IMR-90 (cell line): ENCODE measurements around the gene SHISA6. TPM values are rescaled to one million over a fixed set of nuclear protein-coding genes. Genes with fewer than 3 reads are reported as not detected.

ENCODE experiments used
- ATAC-seq: fragments of 200-7000 bp; cut with Tn5 transposase; 2 replicates; pipeline ENCODE4 v1.9.1; 2020; ENCODE audit warnings: low read depth, mild to moderate bottlenecking, moderate library complexity
- BruUV-seq: library from RNA; stranded (reverse); fragments of 400-500 nt; replicated peaks from 2 replicates; lab custom pipeline; 2021; lab: Mats Ljungman, UMichigan
- CTCF ChIA-PET: fragments of 300-600 bp; formaldehyde crosslinking; extraction: SDS; loops from one replicate; lab custom pipeline; 2021; ENCODE audit warnings: antibody characterized with exemption; lab: Yijun Ruan, JAX
- POLR2A ChIA-PET: fragments of 300-600 bp; sonication (Branson Sonifier 250); formaldehyde crosslinking; loops from one replicate; lab custom pipeline; 2022; ENCODE audit warnings: antibody characterized with exemption; ENCODE audit not compliant: unreplicated experiment; lab: Charles Lee
- DNase-seq: peaks from one replicate; pipeline ENCODE4 v3.0.0; 2013
- H2AFZ ChIP-seq: replicated peaks from 2 replicates; pipeline ENCODE3; 2013; ENCODE audit warnings: low read length, mild to moderate bottlenecking; ENCODE audit not compliant: poor library complexity
- H2AK5ac ChIP-seq: 2 replicates; pipeline ENCODE4 v1.6.1; 2013; ENCODE audit warnings: low read depth, low read length, inconsistent platforms
- H2AK9ac ChIP-seq: replicated peaks from 2 replicates; pipeline ENCODE3; 2013; ENCODE audit warnings: mild to moderate bottlenecking, low read depth, low read length, moderate library complexity; ENCODE audit not compliant: poor library complexity
- H2BK120ac ChIP-seq: 2 replicates; pipeline ENCODE4 v1.6.1; 2013; ENCODE audit warnings: low read depth, low read length, inconsistent platforms
- H2BK15ac ChIP-seq: 3 replicates; pipeline ENCODE4 v1.6.1; 2013; ENCODE audit warnings: low read depth, low read length, inconsistent platforms
- H2BK20ac ChIP-seq: 2 replicates; pipeline ENCODE4 v1.6.1; 2013; ENCODE audit warnings: low read depth, mild to moderate bottlenecking, inconsistent platforms, low read length, moderate library complexity
- H2BK5ac ChIP-seq: 2 replicates; pipeline ENCODE4 v1.6.1; 2013; ENCODE audit warnings: mild to moderate bottlenecking, low read depth, low read length, inconsistent platforms; ENCODE audit not compliant: poor library complexity, severe bottlenecking
- H3K14ac ChIP-seq: replicated peaks from 2 replicates; pipeline ENCODE4 v1.6.1; 2013; ENCODE audit warnings: low read depth, low read length, inconsistent platforms
- H3K18ac ChIP-seq: 2 replicates; pipeline ENCODE4 v1.6.1; 2013; ENCODE audit warnings: low read depth, low read length, control low read depth
- H3K23ac ChIP-seq: 2 replicates; pipeline ENCODE4 v1.6.1; 2013; ENCODE audit warnings: low read depth, low read length, inconsistent platforms
- H3K27ac ChIP-seq: 2 replicates; pipeline ENCODE4 v1.5.1; 2013; ENCODE audit warnings: mild to moderate bottlenecking, control low read depth, low read length; ENCODE audit not compliant: insufficient read depth
- H3K27me3 ChIP-seq: 2 replicates; pipeline ENCODE4 v1.6.1; 2013; ENCODE audit warnings: low read length; ENCODE audit not compliant: control insufficient read depth, insufficient read depth
- H3K36me3 ChIP-seq: 2 replicates; pipeline ENCODE4 v1.6.1; 2013; ENCODE audit warnings: low read length, mixed read lengths; ENCODE audit not compliant: control insufficient read depth, insufficient read depth
- H3K4ac ChIP-seq: 2 replicates; pipeline ENCODE4 v1.6.1; 2013; ENCODE audit warnings: low read depth, low read length, inconsistent platforms
- H3K4me1 ChIP-seq: 2 replicates; pipeline ENCODE4 v1.6.1; 2013; ENCODE audit warnings: low read length, mixed read lengths; ENCODE audit not compliant: control insufficient read depth, insufficient read depth
- H3K4me2 ChIP-seq: 2 replicates; pipeline ENCODE4 v1.6.1; 2013; ENCODE audit warnings: low read depth, mild to moderate bottlenecking, control low read depth, low read length, moderate library complexity
- H3K4me3 ChIP-seq: 2 replicates; pipeline ENCODE4 v1.5.1; 2013; ENCODE audit warnings: low read depth, mild to moderate bottlenecking, control low read depth, low read length, moderate library complexity; ENCODE audit not compliant: insufficient read depth
- H3K56ac ChIP-seq: 2 replicates; pipeline ENCODE4 v1.6.1; 2013; ENCODE audit warnings: low read length, inconsistent platforms; ENCODE audit not compliant: insufficient read depth; ENCODE audit errors: extremely low read depth
- H3K79me1 ChIP-seq, 2 experiments: 2 replicates each; pipeline ENCODE4 v1.6.1; 2013; ENCODE audit warnings: low read length in 2 of 2, inconsistent platforms in 1 of 2, low read depth in 1 of 2
- H3K9ac ChIP-seq: 2 replicates; pipeline ENCODE4 v1.6.1; 2013; ENCODE audit warnings: low read depth, low read length, control low read depth
- H3K9me1 ChIP-seq: 2 replicates; pipeline ENCODE4 v1.6.1; 2013; ENCODE audit warnings: low read length, inconsistent platforms; ENCODE audit not compliant: insufficient read depth
- H3K9me3 ChIP-seq: 2 replicates; pipeline ENCODE4 v1.6.1; 2013; ENCODE audit warnings: low read length; ENCODE audit not compliant: control insufficient read depth, insufficient read depth
- H4K20me1 ChIP-seq: 2 replicates; pipeline ENCODE4 v1.6.1; 2013; ENCODE audit warnings: low read length, inconsistent platforms; ENCODE audit not compliant: insufficient read depth
- H4K5ac ChIP-seq: 2 replicates; pipeline ENCODE4 v1.6.1; 2013; ENCODE audit warnings: mild to moderate bottlenecking, low read depth, low read length, control low read depth
- H4K8ac ChIP-seq, 2 experiments: 2 replicates each; pipeline ENCODE4 v1.6.1; 2013; ENCODE audit warnings: low read depth in 2 of 2, low read length in 2 of 2, control low read depth in 1 of 2, inconsistent platforms in 1 of 2
- H4K91ac ChIP-seq: 2 replicates; pipeline ENCODE4 v1.6.1; 2013; ENCODE audit warnings: low read depth, low read length, inconsistent platforms; ENCODE audit not compliant: insufficient read depth
- BHLHE40 ChIP-seq: fragments of 150-350 bp; IDR thresholded peaks from 2 replicates; pipeline ENCODE4 v1.6.1; 2016; ENCODE audit warnings: mild to moderate bottlenecking, low read depth, low read length
- CHD1 ChIP-seq: IDR thresholded peaks from 2 replicates; pipeline ENCODE4 v1.6.1; 2012; ENCODE audit warnings: low read depth, low read length, improper control_type of control experiment
- FOS ChIP-seq: fragments of 150-350 bp; IDR thresholded peaks from 2 replicates; pipeline ENCODE4 v1.6.1; 2016; ENCODE audit warnings: low read depth, low read length
- MAFK ChIP-seq: IDR thresholded peaks from 2 replicates; pipeline ENCODE4 v1.6.1; 2012; ENCODE audit warnings: low read depth, low read length, improper control_type of control experiment
- MXI1 ChIP-seq: IDR thresholded peaks from 2 replicates; pipeline ENCODE4 v1.6.1; 2012; ENCODE audit warnings: low read depth, mild to moderate bottlenecking, low read length, moderate library complexity, borderline replicate concordance
- POLR2A ChIP-seq: IDR thresholded peaks from 2 replicates; pipeline ENCODE4 v1.6.1; 2012; ENCODE audit warnings: mild to moderate bottlenecking, low read depth, low read length
- RAD21 ChIP-seq: IDR thresholded peaks from 2 replicates; pipeline ENCODE4 v1.6.1; 2012; ENCODE audit warnings: low read length, improper control_type of control experiment
- RFX5 ChIP-seq: IDR thresholded peaks from 2 replicates; pipeline ENCODE4 v1.8.0; 2012; ENCODE audit warnings: low read depth, mild to moderate bottlenecking, low read length, moderate library complexity
- WGBS, 2 experiments: methylation state at CpG; one replicate each; pipeline versions ENCODE4 v1.1.5 to v1.1.7; 2013; ENCODE audit warnings: missing lambda C conversion rate in 2 of 2; ENCODE audit not compliant: insufficient read length in 1 of 2; ENCODE audit errors: extremely low coverage in 2 of 2; 5-methylcytosine and 5-hydroxymethylcytosine counted together
- dilution Hi-C: fragments of 300-500 bp; cut with HindIII; formaldehyde crosslinking; loops from one replicate; pipeline ENCODE4 v1.14.3; 2018; ENCODE audit warnings: low sequenced_read_pairs; ENCODE audit not compliant: unreplicated experiment
- in situ Hi-C: fragments of 300-500 bp; cut with MboI; formaldehyde crosslinking; loops from 3 replicates; pipeline ENCODE4 v1.14.3; 2019; ENCODE audit warnings: low sequenced_read_pairs, inconsistent platforms, mixed read lengths
- intact Hi-C: fragments of 100-400 bp; cut with micrococcal nuclease; formaldehyde crosslinking; loops from 2 replicates; pipeline ENCODE4 v1.10.0; 2022
- polyA plus RNA-seq, 3 experiments: library from polyadenylated mRNA; depleted of rRNA; stranded (reverse); fragments of >200 nt; gene quantifications; 2 replicates each; pipeline ENCODE4 v1.2.3, GENCODE V29; 2012; ENCODE audit warnings: low replicate concordance in 1 of 3
- total RNA-seq: library from RNA; depleted of rRNA; stranded (reverse); fragments of >200 nt; gene quantifications from 2 replicates; pipeline ENCODE4 v1.2.3, GENCODE V29; 2012
- TF ChIP-seq, protein P1 (sequence below): fragments of 150-350 bp; IDR thresholded peaks from 2 replicates; pipeline ENCODE4 v1.6.1; 2016; ENCODE audit warnings: low read depth, mild to moderate bottlenecking, low read length, moderate library complexity, borderline replicate concordance

Gene SHISA6
- total and polyA plus RNA-seq, 2 of the 4 experiments (the other 2 are of a cell fraction) = not detected

- ChIA-PET POLR2A (no interaction called here), CTCF (no interaction called here)
- Histone ChIP-seq H2BK120ac (no peak overlapping the region), H3K9ac (no peak overlapping the region), H3K79me1 (no peaks in the 10 kb centered on the region), H3K4ac (no peak overlapping the region), H3K14ac (no peak overlapping the region), H4K8ac (no peak overlapping the region), H3K18ac (no peak overlapping the region), H2AK9ac (no peak overlapping the region), H4K5ac (no peak overlapping the region), H2AK5ac (no peak overlapping the region), H3K4me2 (no peak overlapping the region), H4K91ac (no peak overlapping the region), H3K56ac (no peak overlapping the region), H3K36me3 (no peaks in the 10 kb centered on the region), H2BK20ac (no peak overlapping the region), H3K27me3 (no peaks in the 10 kb centered on the region), H3K9me3 (peaks cover 30% of the 10 kb centered on the region), H3K27ac (no peak overlapping the region), H3K23ac (no peak overlapping the region), H2BK5ac (no peak overlapping the region), H3K4me3 (no peak overlapping the region), H2BK15ac (no peak overlapping the region), H4K20me1 (no peaks in the 10 kb centered on the region), H2AFZ (no peak overlapping the region), H3K4me1 (no peaks in the 10 kb centered on the region), H3K9me1 (no peaks in the 10 kb centered on the region)
- BruUV-seq = no TSS peak
- DNase-seq = no peak
- dilution Hi-C loops = no loop called here
- no CpG with 5 or more reads among the region's 1 CpG for WGBS, 2 experiments
- TF ChIP-seq RAD21 (no peak), CHD1 (no peak), MAFK (no peak), RFX5 (no peak), POLR2A (no peak), MXI1 (no peak), FOS (no peak), BHLHE40 (no peak)
- TF ChIP-seq, protein P1, sequence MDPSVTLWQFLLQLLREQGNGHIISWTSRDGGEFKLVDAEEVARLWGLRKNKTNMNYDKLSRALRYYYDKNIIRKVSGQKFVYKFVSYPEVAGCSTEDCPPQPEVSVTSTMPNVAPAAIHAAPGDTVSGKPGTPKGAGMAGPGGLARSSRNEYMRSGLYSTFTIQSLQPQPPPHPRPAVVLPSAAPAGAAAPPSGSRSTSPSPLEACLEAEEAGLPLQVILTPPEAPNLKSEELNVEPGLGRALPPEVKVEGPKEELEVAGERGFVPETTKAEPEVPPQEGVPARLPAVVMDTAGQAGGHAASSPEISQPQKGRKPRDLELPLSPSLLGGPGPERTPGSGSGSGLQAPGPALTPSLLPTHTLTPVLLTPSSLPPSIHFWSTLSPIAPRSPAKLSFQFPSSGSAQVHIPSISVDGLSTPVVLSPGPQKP = no peak
- in situ Hi-C loops = no loop called here
- no peak for ATAC-seq
- intact Hi-C loops = no loop called here
These were observed 200.0 kb downstream of the SHISA6 start for GRCh38 chr17:11441004-11441403.
